Stimulated activated naive CD8-positive, alpha-beta T cell treated with anti-CD3 and anti-CD28 coated beads, Interleukin-15, amount 100 ng/mL, for 72 hours (primary cell): Measurements from ENCODE around the gene KLHL40.

Source experiments
- ATAC-seq: fragments of 150-1000 bp; cut with Tn5 transposase; 2 replicates; pipeline ENCODE4 v1.10.0; 2021; ENCODE audit warnings: mild to moderate bottlenecking, moderate library complexity
- DNase-seq, 2 donors: peaks; one replicate each; pipeline ENCODE4 v3.0.0; 2021 to 2022
- H3K27ac Mint-ChIP-seq, 2 donors: one replicate each; pipeline ENCODE4 v1.8.0; 2022; ENCODE audit warnings: mild to moderate bottlenecking in 2 of 2, mixed read lengths in 2 of 2, moderate library complexity in 2 of 2
- H3K27me3 Mint-ChIP-seq: one replicate; pipeline ENCODE4 v1.8.0; 2022; ENCODE audit warnings: mixed read lengths
- H3K4me1 Mint-ChIP-seq: one replicate; pipeline ENCODE4 v1.8.0; 2022; ENCODE audit warnings: mild to moderate bottlenecking, mixed read lengths
- H3K4me3 Mint-ChIP-seq, 2 donors: one replicate each; pipeline ENCODE4 v1.8.0; 2022; ENCODE audit warnings: mild to moderate bottlenecking in 2 of 2, mixed read lengths in 2 of 2, moderate library complexity in 1 of 2
- H3K9me3 Mint-ChIP-seq, 2 donors: one replicate each; pipeline ENCODE4 v1.8.0; 2022; ENCODE audit warnings: mixed read lengths in 2 of 2

Gene KLHL40

GRCh38 chr3:42700366-42701288 lies 15.3 kb downstream of the KLHL40 start:
- ATAC-seq = no peak
- no peak overlapping the region for H3K4me3 Mint-ChIP-seq
- peaks cover 11% of the 10 kb centered on the region for H3K4me1 Mint-ChIP-seq
- H3K27me3 Mint-ChIP-seq = peaks cover 18% of the 10 kb centered on the region
- DNase-seq = no peak
- H3K27ac Mint-ChIP-seq = no peak overlapping the region
- no peaks in the 10 kb centered on the region for H3K9me3 Mint-ChIP-seq

GRCh38 chr3:42701371-42702065 lies 16.2 kb downstream of the KLHL40 start:
- no peaks in the 10 kb centered on the region for H3K9me3 Mint-ChIP-seq
- peak; percentile 52 to 56 for DNase-seq
- H3K4me1 Mint-ChIP-seq = peaks cover 11% of the 10 kb centered on the region
- ATAC-seq = peak; percentile 71
- peaks cover 18% of the 10 kb centered on the region for H3K27me3 Mint-ChIP-seq
- no peak overlapping the region for H3K4me3 Mint-ChIP-seq
- H3K27ac Mint-ChIP-seq = no peak overlapping the region

GRCh38 chr3:42702066-42702951 lies 17.0 kb downstream of the KLHL40 start, which contains the start of gene HHATL:
HHATL (minus strand) TSS chr3:42702798; CDS start chr3:42700826, 1,972 bp downstream.
- no peak for DNase-seq
- Mint-ChIP-seq H3K27me3 (peaks cover 20% of the 10 kb centered on the region), H3K4me1 (peaks cover 11% of the 10 kb centered on the region), H3K4me3 (no peak within 1 kb of the TSS), H3K27ac (peak within 1 kb of the TSS in 1 of 2 donors; percentile 23), H3K9me3 (no peaks in the 10 kb centered on the region)
- ATAC-seq = no peak

- no peak for ATAC-seq
Observed at GRCh38 chr3:42702982-42703694, 17.8 kb downstream of the KLHL40 start.

GRCh38 chr3:42703695-42704025 lies 18.3 kb downstream of the KLHL40 start:
- Mint-ChIP-seq H3K9me3 (no peaks in the 10 kb centered on the region), H3K4me3 (no peak overlapping the region), H3K27ac (peak overlapping the region in 1 of 2 donors; percentile 23), H3K4me1 (peaks cover 8% of the 10 kb centered on the region), H3K27me3 (peaks cover 24% of the 10 kb centered on the region)
- ATAC-seq (no peak), DNase-seq (no peak)

More at GRCh38 chr3:42702982-42703694, 17.8 kb downstream of the KLHL40 start:
- Mint-ChIP-seq H3K9me3 (no peaks in the 10 kb centered on the region), H3K27ac (no peak overlapping the region), H3K4me1 (peaks cover 11% of the 10 kb centered on the region), H3K4me3 (no peak overlapping the region), H3K27me3 (peaks cover 24% of the 10 kb centered on the region)
- no peak for DNase-seq

- Mint-ChIP-seq H3K27me3 (peaks cover 30% of the 10 kb centered on the region), H3K27ac (no peak overlapping the region), H3K4me3 (no peak overlapping the region), H3K4me1 (peaks cover 5% of the 10 kb centered on the region), H3K9me3 (no peaks in the 10 kb centered on the region)
- no peak for DNase-seq
- ATAC-seq = no peak
Observed at GRCh38 chr3:42704136-42704841, 19.0 kb downstream of the KLHL40 start.

GRCh38 chr3:42705058-42705767 lies 19.9 kb downstream of the KLHL40 start:
- DNase-seq = no peak
- Mint-ChIP-seq H3K9me3 (no peaks in the 10 kb centered on the region), H3K4me1 (peaks cover 5% of the 10 kb centered on the region), H3K4me3 (no peak overlapping the region), H3K27ac (no peak overlapping the region), H3K27me3 (peaks cover 34% of the 10 kb centered on the region)
- ATAC-seq = no peak

- H3K4me1 Mint-ChIP-seq = peaks cover 5% of the 10 kb centered on the region
- no peaks in the 10 kb centered on the region for H3K9me3 Mint-ChIP-seq
- H3K27ac Mint-ChIP-seq = no peak overlapping the region
- peaks cover 30% of the 10 kb centered on the region for H3K27me3 Mint-ChIP-seq
- DNase-seq = no peak
- no peak overlapping the region for H3K4me3 Mint-ChIP-seq
- ATAC-seq = no peak
Observed at GRCh38 chr3:42705962-42706585, 20.7 kb downstream of the KLHL40 start.

GRCh38 chr3:42706721-42707619 lies 21.6 kb downstream of the KLHL40 start:
- Mint-ChIP-seq H3K9me3 (no peaks in the 10 kb centered on the region), H3K27ac (peak overlapping the region; percentile 30 to 47), H3K27me3 (peaks cover 25% of the 10 kb centered on the region), H3K4me3 (no peak overlapping the region), H3K4me1 (no peaks in the 10 kb centered on the region)
- DNase-seq = peak in 1 of 2 donors; percentile 4
- ATAC-seq = no peak

GRCh38 chr3:42707620-42708355 lies 22.5 kb downstream of the KLHL40 start:
- DNase-seq (peak in 1 of 2 donors; percentile 5), ATAC-seq (no peak)
- Mint-ChIP-seq H3K4me3 (no peak overlapping the region), H3K27ac (no peak overlapping the region), H3K27me3 (peaks cover 24% of the 10 kb centered on the region), H3K9me3 (no peaks in the 10 kb centered on the region), H3K4me1 (no peaks in the 10 kb centered on the region)

GRCh38 chr3:42708611-42709151 lies 23.3 kb downstream of the KLHL40 start:
- H3K4me3 Mint-ChIP-seq = no peak overlapping the region
- no peak for DNase-seq
- ATAC-seq = no peak
- no peaks in the 10 kb centered on the region for H3K9me3 Mint-ChIP-seq
- H3K27ac Mint-ChIP-seq = no peak overlapping the region
- H3K4me1 Mint-ChIP-seq = no peaks in the 10 kb centered on the region
- H3K27me3 Mint-ChIP-seq = peaks cover 23% of the 10 kb centered on the region

GRCh38 chr3:42709621-42710020 lies 24.3 kb downstream of the KLHL40 start:
- no peaks in the 10 kb centered on the region for H3K4me1 Mint-ChIP-seq
- DNase-seq = peak in 1 of 2 donors; percentile 4
- peaks cover 23% of the 10 kb centered on the region for H3K27me3 Mint-ChIP-seq
- H3K27ac Mint-ChIP-seq = no peak overlapping the region
- H3K4me3 Mint-ChIP-seq = no peak overlapping the region
- H3K9me3 Mint-ChIP-seq = no peaks in the 10 kb centered on the region
- no peak for ATAC-seq
